ENCODE results near the gene NPM1.

NPM1 gene

GRCh38 chr5:171453056-171453725 lies 65.5 kb downstream of the NPM1 start:
- no peak for DNase-seq

DNA sequence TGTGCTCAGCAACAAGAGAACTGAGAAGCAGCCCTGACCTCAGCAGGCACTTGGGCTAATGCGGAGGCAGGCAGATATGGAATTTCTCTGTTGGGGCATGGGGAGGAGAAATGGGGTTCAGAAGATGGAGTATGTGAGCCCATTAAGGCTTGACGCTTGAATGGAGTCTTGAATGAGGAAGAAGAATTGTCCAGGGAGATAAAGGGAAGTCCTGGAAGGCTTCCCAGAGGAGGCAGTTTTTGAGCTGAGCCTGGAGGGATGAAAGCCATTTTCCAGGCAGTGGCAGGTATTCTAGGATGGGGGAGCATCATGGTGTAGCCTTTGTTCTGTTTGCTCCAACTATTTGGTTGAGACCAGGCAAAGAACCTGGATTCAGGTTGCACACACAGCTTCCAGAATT lies 66.3 kb downstream of the NPM1 start:
- DNase-seq: no peak

DNA sequence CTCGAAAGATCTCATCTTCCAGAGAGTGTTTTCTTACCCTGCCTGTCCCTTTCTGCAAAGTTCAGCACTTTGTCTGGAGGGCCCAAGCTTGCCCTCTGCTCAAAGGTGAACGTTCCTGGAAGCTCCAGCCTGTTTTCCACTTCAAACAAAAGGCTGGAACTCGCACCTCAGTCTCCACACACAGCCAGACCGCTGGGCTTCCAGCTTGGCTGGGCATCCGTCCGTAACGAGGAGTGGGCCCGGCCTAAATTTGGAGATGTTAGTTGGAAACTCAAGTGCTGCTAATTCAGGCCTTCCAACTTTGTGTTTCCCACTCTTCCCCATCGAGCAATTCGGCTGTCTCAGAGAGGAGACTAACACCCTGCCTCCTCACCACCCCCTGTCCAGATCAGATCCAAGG lies 66.9 kb downstream of the NPM1 start:
- no peak for DNase-seq

DNA sequence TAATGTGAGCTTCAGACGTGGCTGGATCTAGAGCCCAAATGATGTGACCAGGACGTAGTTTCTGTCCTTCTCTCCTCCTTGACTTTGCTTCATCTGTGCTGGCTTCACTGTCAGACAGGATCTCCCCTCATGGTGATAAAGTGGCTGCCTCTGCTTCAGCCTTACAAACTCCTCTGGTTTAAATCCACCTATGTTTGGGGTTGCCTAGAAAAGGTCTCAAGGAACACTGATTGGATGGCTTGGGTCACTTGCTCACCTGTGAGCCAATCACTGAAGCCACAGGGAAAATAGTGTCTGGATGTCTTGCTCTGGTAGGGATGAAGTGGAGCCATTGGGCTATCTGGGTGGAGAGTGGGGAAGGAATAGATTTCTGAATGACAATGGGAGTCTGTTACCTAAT lies 67.9 kb downstream of the NPM1 start:
- DNase-seq: no peak

DNA sequence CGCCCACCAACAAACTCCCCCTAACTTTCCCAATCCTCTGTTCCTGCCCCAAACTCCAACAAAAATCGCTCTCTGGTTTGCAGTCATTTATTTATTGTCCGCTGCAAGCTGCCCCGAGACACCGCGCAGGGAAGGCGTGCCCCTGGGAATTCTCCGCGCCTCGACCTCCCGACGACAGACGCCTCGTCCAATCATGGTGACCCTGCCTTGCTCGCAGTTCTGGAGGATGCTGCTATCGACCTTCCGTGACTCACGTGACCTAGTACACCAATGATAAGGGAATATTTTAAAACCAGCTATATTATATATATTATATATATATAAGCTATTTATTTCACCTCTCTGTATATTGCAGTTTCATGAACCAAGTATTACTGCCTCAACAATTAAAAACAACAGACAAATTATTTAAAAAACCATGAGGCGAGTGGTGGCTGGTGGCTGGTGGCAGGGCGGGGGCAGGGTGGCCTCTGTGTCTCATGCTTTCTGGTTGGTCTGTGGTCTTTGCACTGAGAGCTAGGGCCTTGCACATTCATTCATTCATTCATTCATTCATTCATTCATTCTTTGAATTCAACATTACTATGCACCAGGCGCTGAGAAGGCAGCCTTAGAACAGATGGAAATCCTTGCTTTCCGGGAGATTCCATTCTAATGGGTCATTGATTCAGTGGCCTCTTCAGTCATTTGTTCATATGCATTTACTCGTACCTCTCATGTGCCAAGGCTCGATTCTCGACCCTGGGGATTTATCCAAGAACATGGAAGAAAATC lies 69.7 kb downstream of the NPM1 start:
- DNase-seq: no peak

DNA sequence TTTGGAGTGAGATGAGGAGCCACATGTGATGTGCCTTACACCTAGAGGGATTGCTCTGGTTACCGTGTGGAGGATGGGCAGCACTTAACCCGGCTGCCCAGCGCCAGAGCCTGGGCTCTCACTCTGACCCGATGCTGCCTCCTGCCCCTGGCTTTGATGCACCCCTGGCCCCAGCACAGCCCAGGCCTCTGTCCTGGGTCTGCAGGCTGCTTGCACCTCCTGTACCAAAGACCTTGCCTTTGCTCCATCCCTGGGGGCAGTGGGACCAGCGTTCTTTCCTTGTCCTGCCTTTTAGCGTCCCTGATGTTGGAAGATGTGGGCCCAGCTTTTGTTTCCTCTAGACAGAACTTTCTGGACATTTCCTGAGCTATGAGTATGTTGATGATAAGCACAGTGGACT lies 72.2 kb downstream of the NPM1 start:
- no peak for DNase-seq
